B cell (primary cell): Measurements from ENCODE around the gene KLHL3.

ENCODE experiments used
- EZH2 ChIP-seq: IDR thresholded peaks from 2 replicates; pipeline ENCODE4 v1.6.1; 2012; ENCODE audit warnings: borderline replicate concordance, low read depth, mild to moderate bottlenecking, moderate library complexity, low read length; ENCODE audit not compliant: insufficient read depth, poor library complexity, severe bottlenecking
- TF ChIP-seq, protein P1 (sequence below): fragments of 200-600 bp; IDR thresholded peaks from one replicate; pipeline ENCODE4 v1.8.0; 2022; ENCODE audit warnings: antibody characterized with exemption, mild to moderate bottlenecking

DNA sequence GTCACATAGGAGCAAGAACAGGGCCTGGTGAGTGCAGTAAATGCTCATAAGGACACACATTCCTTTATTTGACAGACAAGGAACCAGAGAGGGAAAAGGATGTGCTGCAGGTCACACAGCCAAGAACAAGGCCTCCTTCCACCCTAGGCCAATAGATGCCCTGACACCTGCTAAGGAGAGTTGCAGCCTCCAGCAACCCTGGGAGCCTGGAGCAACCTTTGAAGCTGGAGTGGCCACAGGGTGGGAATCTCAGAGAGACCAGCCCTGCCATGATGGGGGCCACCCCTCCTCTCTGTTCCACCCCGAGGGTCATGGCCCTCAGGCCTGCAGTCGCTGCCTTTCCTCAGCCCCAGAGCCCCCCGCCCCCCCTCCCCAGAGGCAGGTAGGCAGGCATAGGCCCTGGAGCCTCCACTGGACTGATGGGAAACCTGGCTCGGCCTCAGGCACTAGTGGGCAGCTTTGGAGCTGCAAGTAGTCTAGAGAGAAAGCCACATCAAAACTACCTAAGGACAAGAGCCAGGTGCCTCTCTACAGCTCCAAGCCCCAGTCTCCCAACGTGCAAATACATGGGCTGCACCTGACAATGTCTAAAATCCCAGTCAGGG lies 120.6 kb downstream of the KLHL3 start:
- TF ChIP-seq, protein P1, sequence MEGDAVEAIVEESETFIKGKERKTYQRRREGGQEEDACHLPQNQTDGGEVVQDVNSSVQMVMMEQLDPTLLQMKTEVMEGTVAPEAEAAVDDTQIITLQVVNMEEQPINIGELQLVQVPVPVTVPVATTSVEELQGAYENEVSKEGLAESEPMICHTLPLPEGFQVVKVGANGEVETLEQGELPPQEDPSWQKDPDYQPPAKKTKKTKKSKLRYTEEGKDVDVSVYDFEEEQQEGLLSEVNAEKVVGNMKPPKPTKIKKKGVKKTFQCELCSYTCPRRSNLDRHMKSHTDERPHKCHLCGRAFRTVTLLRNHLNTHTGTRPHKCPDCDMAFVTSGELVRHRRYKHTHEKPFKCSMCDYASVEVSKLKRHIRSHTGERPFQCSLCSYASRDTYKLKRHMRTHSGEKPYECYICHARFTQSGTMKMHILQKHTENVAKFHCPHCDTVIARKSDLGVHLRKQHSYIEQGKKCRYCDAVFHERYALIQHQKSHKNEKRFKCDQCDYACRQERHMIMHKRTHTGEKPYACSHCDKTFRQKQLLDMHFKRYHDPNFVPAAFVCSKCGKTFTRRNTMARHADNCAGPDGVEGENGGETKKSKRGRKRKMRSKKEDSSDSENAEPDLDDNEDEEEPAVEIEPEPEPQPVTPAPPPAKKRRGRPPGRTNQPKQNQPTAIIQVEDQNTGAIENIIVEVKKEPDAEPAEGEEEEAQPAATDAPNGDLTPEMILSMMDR: no peak
- no peak for TF ChIP-seq EZH2
